HepG2 (cell line): ENCODE measurements around the gene MYCBPAP. TPM values are rescaled to one million over a fixed set of nuclear protein-coding genes. Genes with fewer than 3 reads are reported as not detected.

Experiments used
- FOXA3 ChIP-seq: IDR thresholded peaks from 2 replicates; pipeline ENCODE4 v1.6.1; 2016; ENCODE audit warnings: missing genetic modification reagents, missing compliant biosample characterization
- FOXK2 ChIP-seq: fragments of 450-650 bp; IDR thresholded peaks from 2 replicates; pipeline ENCODE4 v1.6.1; 2016
- HNRNPH1 ChIP-seq: fragments of 200-400 bp; formaldehyde crosslinking; optimal IDR thresholded peaks from 2 replicates; pipeline ENCODE3; 2017; ENCODE audit warnings: mild to moderate bottlenecking, low read depth, low read length
- HOXA5 ChIP-seq: sonication (generic); formaldehyde crosslinking; IDR thresholded peaks from 2 replicates; pipeline ENCODE4 v1.4.0; 2020; ENCODE audit warnings: missing genetic modification reagents
- HOXA7 ChIP-seq: sonication (generic); formaldehyde crosslinking; IDR thresholded peaks from 2 replicates; pipeline ENCODE4 v1.8.1; 2022; ENCODE audit warnings: mild to moderate bottlenecking, missing genetic modification reagents, moderate library complexity
- KDM5B ChIP-seq: sonication (generic); formaldehyde crosslinking; IDR thresholded peaks from 2 replicates; pipeline ENCODE4 v1.4.0; 2020; ENCODE audit warnings: missing genetic modification reagents, mild to moderate bottlenecking, borderline replicate concordance
- MAFF ChIP-seq: IDR thresholded peaks from 2 replicates; pipeline ENCODE4 v1.6.1; 2011; ENCODE audit warnings: low read depth, low read length, improper control_type of control experiment
- RFXANK ChIP-seq: IDR thresholded peaks from 2 replicates; pipeline ENCODE4 v1.6.1; 2016
- TBX3 ChIP-seq: fragments of 450-650 bp; IDR thresholded peaks from 2 replicates; pipeline ENCODE4 v1.6.1; 2017; ENCODE audit warnings: antibody characterized with exemption, mild to moderate bottlenecking, inconsistent platforms, borderline replicate concordance
- U2AF1 ChIP-seq: fragments of 200-400 bp; formaldehyde crosslinking; optimal IDR thresholded peaks from 2 replicates; pipeline ENCODE3; 2017; ENCODE audit warnings: mild to moderate bottlenecking, low read depth, low read length
- ZBTB34 ChIP-seq: sonication (generic); formaldehyde crosslinking; IDR thresholded peaks from 2 replicates; pipeline ENCODE4 v1.8.0; 2022; ENCODE audit warnings: mild to moderate bottlenecking, missing genetic modification reagents
- ZNF138 ChIP-seq: sonication (generic); formaldehyde crosslinking; IDR thresholded peaks from 2 replicates; pipeline ENCODE4 v1.5.0; 2020; ENCODE audit warnings: mild to moderate bottlenecking, low read depth, missing genetic modification reagents
- ZNF143 ChIP-seq: sonication (generic); formaldehyde crosslinking; IDR thresholded peaks from 2 replicates; pipeline ENCODE4 v1.4.0; 2020; ENCODE audit warnings: missing genetic modification reagents
- ZNF180 ChIP-seq: sonication (generic); formaldehyde crosslinking; IDR thresholded peaks from 2 replicates; pipeline ENCODE4 v1.4.0; 2020; ENCODE audit warnings: low read depth, missing genetic modification reagents, borderline replicate concordance
- ZNF232 ChIP-seq: sonication (generic); formaldehyde crosslinking; IDR thresholded peaks from 2 replicates; pipeline ENCODE4 v1.4.0; 2020; ENCODE audit warnings: missing genetic modification reagents, borderline replicate concordance
- ZNF274 ChIP-seq: sonication (generic); formaldehyde crosslinking; IDR thresholded peaks from 2 replicates; pipeline ENCODE4 v1.5.1; 2020; ENCODE audit warnings: mild to moderate bottlenecking, missing genetic modification reagents
- ZNF33B ChIP-seq: sonication (generic); formaldehyde crosslinking; IDR thresholded peaks from 2 replicates; pipeline ENCODE4 v1.5.1; 2020; ENCODE audit warnings: mild to moderate bottlenecking, missing genetic modification reagents
- ZNF484 ChIP-seq: sonication (generic); formaldehyde crosslinking; IDR thresholded peaks from 2 replicates; pipeline ENCODE4 v1.5.1; 2020; ENCODE audit warnings: mild to moderate bottlenecking, low read depth, missing genetic modification reagents, borderline replicate concordance
- ZNF501 ChIP-seq: sonication (generic); formaldehyde crosslinking; IDR thresholded peaks from 2 replicates; pipeline ENCODE4 v1.5.1; 2020; ENCODE audit warnings: mild to moderate bottlenecking, moderate library complexity, missing genetic modification reagents
- ZNF556 ChIP-seq: sonication (generic); formaldehyde crosslinking; IDR thresholded peaks from 2 replicates; pipeline ENCODE4 v1.4.0; 2020; ENCODE audit warnings: mild to moderate bottlenecking, missing genetic modification reagents, borderline replicate concordance
- ZNF580 ChIP-seq: IDR thresholded peaks from 2 replicates; pipeline ENCODE4 v1.6.1; 2016; ENCODE audit warnings: low read depth, borderline replicate concordance
- ZNF614 ChIP-seq: IDR thresholded peaks from 2 replicates; pipeline ENCODE4 v1.6.1; 2018; ENCODE audit warnings: missing biosample characterization, missing genetic modification reagents, inconsistent platforms, borderline replicate concordance
- ZNF646 ChIP-seq: sonication (generic); formaldehyde crosslinking; IDR thresholded peaks from 2 replicates; pipeline ENCODE4 v1.9.0; 2021; ENCODE audit warnings: mild to moderate bottlenecking, missing genetic modification reagents
- ZNF660 ChIP-seq: sonication (generic); formaldehyde crosslinking; IDR thresholded peaks from 2 replicates; pipeline ENCODE4 v1.5.1; 2020; ENCODE audit warnings: mild to moderate bottlenecking, low read depth, missing genetic modification reagents, borderline replicate concordance
- ZNF792 ChIP-seq: IDR thresholded peaks from 2 replicates; pipeline ENCODE4 v1.6.1; 2016
- polyA plus RNA-seq, 8 experiments: library from polyadenylated mRNA; depleted of rRNA in 3 of 8; stranded (reverse) in 7 of 8; unstranded in 1 of 8; fragments of >200 nt; fragmentation: Illumina TruSeq in 4 of 8; extraction: Trizol in 4 of 8; gene quantifications; 2 replicates each; pipeline versions ENCODE4 v1.2.1 to v1.2.3, GENCODE V29; 2011 to 2016; ENCODE audit warnings: low read depth in 4 of 8, missing spikeins in 1 of 8, mixed read lengths in 1 of 8; ENCODE audit not compliant: insufficient read depth in 1 of 8
- total RNA-seq, 5 experiments: library from RNA; depleted of rRNA; stranded (reverse); fragments of >200 nt; fragmentation: Illumina TruSeq; extraction: Trizol; gene quantifications; 2 replicates each; pipeline ENCODE4 v1.2.3, GENCODE V29; 2016; ENCODE audit warnings: low read depth in 1 of 5

Gene MYCBPAP
- total and polyA plus RNA-seq, 2 of the 13 experiments (the other 11 are each of a cell fraction or from before 2014, with no cell fraction given) = 0.22 to 0.24 TPM

DNA sequence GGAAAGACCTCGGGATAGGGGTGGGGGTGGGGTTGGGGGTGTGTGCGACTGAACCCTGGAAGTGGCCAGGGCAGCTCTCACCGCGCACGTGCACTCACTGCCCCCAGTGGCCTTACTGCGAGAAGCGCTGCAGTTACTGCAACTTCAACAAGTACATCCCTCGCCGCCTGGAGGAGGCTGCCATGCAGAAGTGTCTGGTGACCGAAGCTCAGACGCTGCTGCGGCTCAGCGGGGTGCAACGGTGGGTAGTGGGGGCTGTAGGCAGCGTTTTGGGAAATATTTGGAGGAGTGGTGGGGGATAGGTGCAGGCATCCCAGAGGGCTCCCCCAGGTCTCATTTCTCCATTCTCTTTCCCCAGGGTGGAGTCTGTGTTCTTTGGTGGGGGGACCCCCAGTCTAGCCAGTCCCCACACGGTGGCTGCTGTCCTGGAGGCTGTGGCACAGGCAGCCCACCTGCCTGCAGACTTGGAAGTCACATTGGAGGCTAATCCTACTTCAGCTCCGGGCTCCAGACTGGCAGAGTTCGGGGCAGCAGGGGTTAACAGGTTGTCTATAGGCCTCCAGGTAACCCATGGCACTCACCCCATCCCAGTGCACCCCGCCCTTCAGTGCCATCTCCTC lies 28.6 kb upstream of the MYCBPAP start (continued):
- TF ChIP-seq ZNF232 (CRISPR knock-in tag) (no peak), ZNF660 (CRISPR knock-in tag) (no peak), ZNF580 (CRISPR knock-in tag) (0 out of 2 replicates have a peak, but pooled peaks have one; percentile 56), KDM5B (no peak), ZNF138 (CRISPR knock-in tag) (no peak), HOXA5 (CRISPR knock-in tag) (no peak), FOXK2 (no peak), HNRNPH1 (no peak), ZNF556 (CRISPR knock-in tag) (no peak), ZNF501 (CRISPR knock-in tag) (no peak), ZNF143 (CRISPR knock-in tag) (no peak), ZNF792 (no peak), MAFF (no peak), ZNF274 (CRISPR knock-in tag) (peak; percentile 81; the same call in 1 of the 2 replicates), ZBTB34 (CRISPR knock-in tag) (no peak), ZNF33B (0 out of 2 replicates have a peak, but pooled peaks have one; percentile 23), HOXA7 (no peak), ZNF484 (CRISPR knock-in tag) (no peak), TBX3 (no peak), U2AF1 (peak; percentile 73), ZNF646 (0 out of 2 replicates have a peak, but pooled peaks have one; percentile 35), ZNF180 (CRISPR knock-in tag) (no peak), FOXA3 (CRISPR knock-in tag) (no peak), ZNF614 (no peak; the same call in 1 of the 2 replicates), RFXANK (CRISPR knock-in tag) (no peak)
